ENCODE measurements around the gene COMMD7.
"Not testable (repeated sequence)": the region's sequence is repeated elsewhere in the genome, so short reads cannot be mapped to it uniquely, and the experiment has no call there.

The COMMD7 gene

DNA sequence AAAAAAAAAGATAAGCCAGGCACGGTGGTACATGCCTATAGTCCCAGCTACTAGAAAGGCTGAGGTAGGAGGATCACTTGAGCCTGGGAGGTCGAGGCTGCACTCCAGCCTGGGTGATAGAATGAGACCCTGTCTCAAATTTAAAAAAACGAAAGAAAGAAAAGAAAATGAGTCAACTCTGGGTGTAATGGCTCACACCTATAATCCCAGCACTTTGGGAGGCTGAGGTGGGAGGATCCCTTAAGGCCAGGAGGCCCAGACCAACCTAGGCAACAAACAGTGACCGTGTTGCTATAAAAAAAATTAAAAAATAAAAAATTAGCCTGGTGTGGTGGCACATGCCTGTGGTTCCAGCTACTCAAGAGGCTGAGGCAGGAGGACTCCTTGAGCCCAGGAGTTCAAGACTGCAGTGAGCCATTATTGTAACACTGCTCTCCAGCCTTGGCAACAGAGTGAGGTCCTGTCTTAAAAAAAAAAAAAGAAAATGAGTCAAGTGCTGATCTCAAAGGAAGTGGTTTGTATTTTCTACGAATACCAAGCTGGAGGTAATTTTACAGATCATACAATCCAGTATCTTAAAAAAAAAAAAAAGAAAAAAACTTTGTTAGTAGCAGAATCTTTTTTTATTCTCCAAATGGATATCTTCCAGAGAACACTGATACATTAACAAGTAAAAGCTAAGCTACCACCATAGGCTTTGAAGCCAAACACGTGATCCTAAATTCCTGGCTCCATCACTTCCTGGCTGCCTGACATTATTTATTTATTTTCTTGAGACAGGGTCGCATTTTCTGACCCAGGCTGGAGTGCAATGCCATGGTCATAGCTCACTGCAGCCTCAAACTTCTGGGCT, 5.7 kb downstream of the COMMD7 start:
- H4K8ac ChIP-seq (ENCODE audit: low read depth, low read length) = no peak overlapping the region

DNA sequence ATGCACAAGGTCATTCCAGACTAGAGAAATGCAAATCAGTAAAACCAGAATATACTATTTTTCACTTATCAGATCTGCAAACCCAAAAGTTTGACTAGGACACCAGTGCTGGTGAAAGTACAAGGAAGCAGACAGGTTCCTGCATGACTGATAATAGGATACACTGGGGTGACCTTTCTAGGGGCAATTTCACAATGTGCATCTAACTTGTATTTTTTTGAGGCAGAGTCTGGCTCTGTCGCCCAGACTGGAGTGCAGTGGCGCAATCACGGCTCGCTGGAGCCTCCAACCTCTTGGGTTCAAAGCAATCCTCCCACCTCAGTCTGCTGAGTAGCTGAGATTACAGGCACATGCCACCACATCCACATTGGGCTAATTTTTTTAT, 11.4 kb downstream of the COMMD7 start:
- Histone ChIP-seq H3K14ac (ENCODE audit: low read length) (no peak overlapping the region), H2BK12ac (ENCODE audit: low read length) (no peak overlapping the region), H2AFZ (ENCODE audit: insufficient read depth, low read length, poor library complexity) (no peak overlapping the region), H2BK5ac (ENCODE audit: low read depth, low read length, poor library complexity) (peak overlapping the region; percentile 9), H3K79me1 (ENCODE audit: low read length) (peaks cover 6% of the 10 kb centered on the region), H3K4me3 (ENCODE audit: low read depth, low read length) (no peak overlapping the region), H3K4me2 (ENCODE audit: low read length) (no peak overlapping the region), H3K27me3 (ENCODE audit: insufficient read depth, low read length) (no peaks in the 10 kb centered on the region), H2AK5ac (ENCODE audit: low read length) (no peak overlapping the region), H4K8ac (ENCODE audit: low read depth, low read length) (no peak overlapping the region), H3K9me3 (ENCODE audit: insufficient read depth, low read depth, low read length) (peaks cover 1% of the 10 kb centered on the region), H3K18ac (ENCODE audit: low read length) (no peak overlapping the region), H2BK120ac (ENCODE audit: insufficient read depth, low read length, poor library complexity) (no peak overlapping the region), H3K4me1 (ENCODE audit: control insufficient read depth in 1 of 2, insufficient read depth in 2 of 2, low read length in 2 of 2) (peaks cover 5 to 11% of the 10 kb centered on the region in 2 experiments), H3K79me2 (ENCODE audit: control insufficient read depth, insufficient read depth, low read length, poor library complexity) (peaks cover 4% of the 10 kb centered on the region), H4K12ac (ENCODE audit: low read depth, low read length) (no peak overlapping the region), H3K27ac (ENCODE audit: low read depth, low read length) (peak overlapping the region; percentile 81), H3K36me3 (ENCODE audit: control insufficient read depth in 1 of 2, insufficient read depth in 2 of 2, low read length in 2 of 2) (peaks cover 5 to 6% of the 10 kb centered on the region in 2 experiments), H3K9ac (ENCODE audit: low read length) (no peak overlapping the region), H4K91ac (ENCODE audit: low read depth, low read length) (no peak overlapping the region), H3K23ac (ENCODE audit: low read length) (no peak overlapping the region), H3K4ac (ENCODE audit: low read depth, low read length) (no peak overlapping the region)
- DNase-seq = peak; percentile 44 to 46
- WGBS (ENCODE audit: extremely low coverage, insufficient coverage, insufficient read length) = no CpG with 5 or more reads among the region's 4 CpGs

More for the DNA sequence above, 5.7 kb downstream of the COMMD7 start:
- Histone ChIP-seq H3K27ac (ENCODE audit: low read depth, low read length) (no peak overlapping the region), H3K4me2 (ENCODE audit: low read length) (no peak overlapping the region), H3K27me3 (ENCODE audit: insufficient read depth, low read length) (no peaks in the 10 kb centered on the region), H3K4me1 (ENCODE audit: control insufficient read depth in 1 of 2, insufficient read depth in 2 of 2, low read length in 2 of 2) (peaks cover 2 to 6% of the 10 kb centered on the region in 2 experiments), H3K4ac (ENCODE audit: low read depth, low read length) (peak overlapping the region; percentile 15), H3K79me2 (ENCODE audit: control insufficient read depth, insufficient read depth, low read length, poor library complexity) (peaks cover 2% of the 10 kb centered on the region), H3K4me3 (ENCODE audit: low read depth, low read length) (no peak overlapping the region), H3K18ac (ENCODE audit: low read length) (no peak overlapping the region), H3K23ac (ENCODE audit: low read length) (no peak overlapping the region), H2BK120ac (ENCODE audit: insufficient read depth, low read length, poor library complexity) (no peak overlapping the region), H3K9ac (ENCODE audit: low read length) (no peak overlapping the region), H2AK5ac (ENCODE audit: low read length) (no peak overlapping the region), H3K36me3 (ENCODE audit: control insufficient read depth in 1 of 2, insufficient read depth in 2 of 2, low read length in 2 of 2) (no peaks in the 10 kb centered on the region), H2BK5ac (ENCODE audit: low read depth, low read length, poor library complexity) (no peak overlapping the region), H2AFZ (ENCODE audit: insufficient read depth, low read length, poor library complexity) (no peak overlapping the region), H3K14ac (ENCODE audit: low read length) (no peak overlapping the region), H3K79me1 (ENCODE audit: low read length) (peaks cover under 1% of the 10 kb centered on the region), H4K12ac (ENCODE audit: low read depth, low read length) (no peak overlapping the region), H2BK12ac (ENCODE audit: low read length) (no peak overlapping the region), H4K91ac (ENCODE audit: low read depth, low read length) (no peak overlapping the region), H3K9me3 (ENCODE audit: insufficient read depth, low read depth, low read length) (no peaks in the 10 kb centered on the region)
- no CpG with 5 or more reads among the region's 7 CpGs for WGBS (ENCODE audit: extremely low coverage, insufficient coverage, insufficient read length)
- no peak for DNase-seq

DNA sequence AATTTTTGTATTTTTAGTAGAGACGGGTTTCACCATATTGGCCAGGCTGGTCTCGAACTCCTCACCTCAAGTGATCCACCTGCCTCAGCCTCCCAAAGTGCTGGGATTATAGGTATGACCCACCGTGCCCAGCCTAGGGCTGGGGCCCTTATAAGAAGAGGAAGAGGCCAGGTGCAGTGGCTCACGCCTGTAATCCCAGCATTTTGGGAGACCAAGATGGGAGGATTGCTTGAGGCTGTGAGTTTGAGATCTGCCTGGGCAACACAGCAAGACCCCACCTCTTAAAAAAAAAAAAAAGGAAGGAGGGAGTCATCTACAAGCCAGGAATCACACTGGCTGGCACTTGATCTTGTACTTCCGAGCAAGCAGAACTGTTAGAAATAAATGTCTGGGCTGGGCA, 13.9 kb downstream of the COMMD7 start:
- Histone ChIP-seq H3K4ac (ENCODE audit: low read depth, low read length) (peak overlapping the region; percentile 33), H3K36me3 (ENCODE audit: control insufficient read depth in 1 of 2, insufficient read depth in 2 of 2, low read length in 2 of 2) (peaks cover 8 to 12% of the 10 kb centered on the region in 2 experiments), H4K91ac (ENCODE audit: low read depth, low read length) (peak overlapping the region; percentile 48), H3K4me1 (ENCODE audit: control insufficient read depth in 1 of 2, insufficient read depth in 2 of 2, low read length in 2 of 2) (peaks cover 5 to 11% of the 10 kb centered on the region in 2 experiments), H2BK12ac (ENCODE audit: low read length) (peak overlapping the region; percentile 20)
- DNase-seq; H3K18ac ChIP-seq (ENCODE audit: low read length); H3K27ac ChIP-seq (ENCODE audit: low read depth, low read length); H2BK120ac ChIP-seq (ENCODE audit: insufficient read depth, low read length, poor library complexity); H3K23ac ChIP-seq (ENCODE audit: low read length); H2AK5ac ChIP-seq (ENCODE audit: low read length); H3K79me1 ChIP-seq (ENCODE audit: low read length); H3K9ac ChIP-seq (ENCODE audit: low read length); H3K79me2 ChIP-seq (ENCODE audit: control insufficient read depth, insufficient read depth, low read length, poor library complexity); H3K9me3 ChIP-seq (ENCODE audit: insufficient read depth, low read depth, low read length); H2AFZ ChIP-seq (ENCODE audit: insufficient read depth, low read length, poor library complexity); H4K12ac ChIP-seq (ENCODE audit: low read depth, low read length); H3K4me3 ChIP-seq (ENCODE audit: low read depth, low read length); H4K8ac ChIP-seq (ENCODE audit: low read depth, low read length); H3K4me2 ChIP-seq (ENCODE audit: low read length); H2BK5ac ChIP-seq (ENCODE audit: low read depth, low read length, poor library complexity); H3K27me3 ChIP-seq (ENCODE audit: insufficient read depth, low read length); H3K14ac ChIP-seq (ENCODE audit: low read length): not testable (repeated sequence)
- WGBS (ENCODE audit: extremely low coverage, insufficient coverage, insufficient read length) = no CpG with 5 or more reads among the region's 5 CpGs

DNA sequence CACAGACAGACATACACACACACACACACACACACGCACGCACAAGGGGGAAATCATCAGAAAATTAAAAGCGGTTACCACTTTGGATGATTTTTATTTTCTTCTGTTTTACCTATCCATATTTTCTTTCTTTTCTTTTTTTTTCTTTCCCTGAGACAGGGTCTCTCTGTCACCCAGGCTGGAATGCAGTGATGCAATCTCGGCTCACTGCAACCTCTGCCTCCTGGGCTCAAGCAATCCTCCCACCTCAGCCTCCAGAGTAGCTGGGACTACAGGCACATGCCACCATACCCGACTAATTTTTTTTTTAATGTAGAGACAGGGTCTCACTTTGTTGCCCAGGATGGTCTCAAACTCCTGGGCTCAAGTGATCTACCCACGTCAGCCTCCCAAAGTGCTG, 14.8 kb downstream of the COMMD7 start:
- not testable (repeated sequence) for H3K9me3 ChIP-seq (ENCODE audit: insufficient read depth, low read depth, low read length); H4K8ac ChIP-seq (ENCODE audit: low read depth, low read length); H3K79me2 ChIP-seq (ENCODE audit: control insufficient read depth, insufficient read depth, low read length, poor library complexity); H2AK5ac ChIP-seq (ENCODE audit: low read length); H3K4me3 ChIP-seq (ENCODE audit: low read depth, low read length); H4K91ac ChIP-seq (ENCODE audit: low read depth, low read length); H2BK5ac ChIP-seq (ENCODE audit: low read depth, low read length, poor library complexity); H3K18ac ChIP-seq (ENCODE audit: low read length); H3K9ac ChIP-seq (ENCODE audit: low read length); H4K12ac ChIP-seq (ENCODE audit: low read depth, low read length); H3K4me2 ChIP-seq (ENCODE audit: low read length); H3K79me1 ChIP-seq (ENCODE audit: low read length); H3K27me3 ChIP-seq (ENCODE audit: insufficient read depth, low read length); H3K4ac ChIP-seq (ENCODE audit: low read depth, low read length); H3K14ac ChIP-seq (ENCODE audit: low read length); H3K23ac ChIP-seq (ENCODE audit: low read length); DNase-seq; H2AFZ ChIP-seq (ENCODE audit: insufficient read depth, low read length, poor library complexity); H2BK12ac ChIP-seq (ENCODE audit: low read length); H2BK120ac ChIP-seq (ENCODE audit: insufficient read depth, low read length, poor library complexity); H3K27ac ChIP-seq (ENCODE audit: low read depth, low read length)
- no CpG with 5 or more reads among the region's 6 CpGs for WGBS (ENCODE audit: extremely low coverage, insufficient coverage, insufficient read length)
- H3K36me3 ChIP-seq (ENCODE audit: control insufficient read depth in 1 of 2, insufficient read depth in 2 of 2, low read length in 2 of 2) = peaks cover 8 to 12% of the 10 kb centered on the region in 2 experiments
- H3K4me1 ChIP-seq (ENCODE audit: control insufficient read depth in 1 of 2, insufficient read depth in 2 of 2, low read length in 2 of 2) = peaks cover 5 to 11% of the 10 kb centered on the region in 2 experiments
